ENCODE data around the gene GARS1. TPM values are rescaled to one million over a fixed set of nuclear protein-coding genes. Genes with fewer than 3 reads are reported as not detected.

Gene GARS1
- total and polyA plus RNA-seq, 2 experiments from 2014 or later: 313 to 471 TPM

GRCh38 chr7:30595436-30596013 lies 847 bp downstream of the GARS1 start:
- peaks cover 59% of the 10 kb centered on the region for H3F3A ChIP-seq (ENCODE audit: insufficient read depth)
- no peaks in the 10 kb centered on the region for H4K20me1 ChIP-seq (ENCODE audit: insufficient read depth)
- no peak for TF ChIP-seq EZH2phosphoT487 (IDR thresholded peaks at IDR 0.05; ENCODE audit: insufficient read depth, low read depth)
- no peak for TF ChIP-seq EZH2 (IDR thresholded peaks at IDR 0.05; ENCODE audit: insufficient read depth, poor library complexity, severe bottlenecking)
- peak overlapping the region; percentile 99 for H3K4me2 ChIP-seq (ENCODE audit: unreplicated experiment)
- in situ Hi-C loops (cut with MboI): no loop called here
- no peaks in the 10 kb centered on the region for H3K9me2 ChIP-seq (ENCODE audit: insufficient read depth)
- no peaks in the 10 kb centered on the region for H3K9me3 ChIP-seq (ENCODE audit: low read depth)
- peaks cover 39% of the 10 kb centered on the region for H3K36me3 ChIP-seq (ENCODE audit: low read depth)
- WGBS, 2 experiments (ENCODE audit: low coverage in 1 of 2, low lambda C conversion rate in 2 of 2, missing lambda C conversion rate in 2 of 2): 1% methylated on average over 13 of the region's 13 CpGs
- H2AFZ ChIP-seq: 0 out of 2 replicates have a peak overlapping the region, but pooled peaks have one; percentile 32
- H3K27me3 ChIP-seq (replicated peaks; ENCODE audit: insufficient read depth): no peaks in the 10 kb centered on the region
- peak overlapping the region; percentile 100 for H3K4me3 ChIP-seq
- peaks cover 97% of the 10 kb centered on the region for H3K79me2 ChIP-seq (ENCODE audit: insufficient read depth)
- DNase-seq: peak; percentile 39
- H3K9ac ChIP-seq: peak overlapping the region; percentile 100
- H3K4me1 ChIP-seq (ENCODE audit: insufficient read depth): peaks cover 19% of the 10 kb centered on the region
- peak overlapping the region; percentile 95 for H3K27ac ChIP-seq

GRCh38 chr7:30596014-30596641 lies 1.4 kb downstream of the GARS1 start:
- H3K79me2 ChIP-seq (ENCODE audit: insufficient read depth): peaks cover 98% of the 10 kb centered on the region
- no peak overlapping the region for H2AFZ ChIP-seq
- H3K9me3 ChIP-seq (ENCODE audit: low read depth): no peaks in the 10 kb centered on the region
- H3K36me3 ChIP-seq (ENCODE audit: low read depth): peaks cover 45% of the 10 kb centered on the region
- WGBS, 2 experiments (ENCODE audit: low coverage in 1 of 2, low lambda C conversion rate in 2 of 2, missing lambda C conversion rate in 2 of 2): 0 to 1% methylated on average over 14 of the region's 14 CpGs
- H3K4me3 ChIP-seq: peak overlapping the region; percentile 100
- peak; percentile 77 for DNase-seq
- no peaks in the 10 kb centered on the region for H3K9me2 ChIP-seq (ENCODE audit: insufficient read depth)
- peaks cover 62% of the 10 kb centered on the region for H3F3A ChIP-seq (ENCODE audit: insufficient read depth)
- peak overlapping the region; percentile 95 for H3K27ac ChIP-seq
- no peaks in the 10 kb centered on the region for H4K20me1 ChIP-seq (ENCODE audit: insufficient read depth)
- H3K4me1 ChIP-seq (ENCODE audit: insufficient read depth): peaks cover 19% of the 10 kb centered on the region
- peak overlapping the region; percentile 99 for H3K4me2 ChIP-seq (ENCODE audit: unreplicated experiment)
- peak overlapping the region; percentile 100 for H3K9ac ChIP-seq
- TF ChIP-seq EZH2 (IDR thresholded peaks at IDR 0.05; ENCODE audit: insufficient read depth, poor library complexity, severe bottlenecking): no peak
- TF ChIP-seq EZH2phosphoT487 (IDR thresholded peaks at IDR 0.05; ENCODE audit: insufficient read depth, low read depth): no peak
- in situ Hi-C loops (cut with MboI): no loop called here
- H3K27me3 ChIP-seq (replicated peaks; ENCODE audit: insufficient read depth): no peaks in the 10 kb centered on the region

- H3K4me1 ChIP-seq (ENCODE audit: insufficient read depth): peaks cover 19% of the 10 kb centered on the region
- peak overlapping the region; percentile 95 for H3K27ac ChIP-seq
- no peak overlapping the region for H2AFZ ChIP-seq
- peaks cover 98% of the 10 kb centered on the region for H3K79me2 ChIP-seq (ENCODE audit: insufficient read depth)
- H3K4me2 ChIP-seq (ENCODE audit: unreplicated experiment): peak overlapping the region; percentile 99
- in situ Hi-C loops (cut with MboI): no loop called here
- no peak for TF ChIP-seq EZH2phosphoT487 (IDR thresholded peaks at IDR 0.05; ENCODE audit: insufficient read depth, low read depth)
- TF ChIP-seq EZH2 (IDR thresholded peaks at IDR 0.05; ENCODE audit: insufficient read depth, poor library complexity, severe bottlenecking): no peak
- H4K20me1 ChIP-seq (ENCODE audit: insufficient read depth): peaks cover 4% of the 10 kb centered on the region; the same call in 1 of the 2 replicates
- peak; percentile 66 for DNase-seq
- H3K27me3 ChIP-seq (replicated peaks; ENCODE audit: insufficient read depth): no peaks in the 10 kb centered on the region
- H3K36me3 ChIP-seq (ENCODE audit: low read depth): peaks cover 51% of the 10 kb centered on the region
- no peaks in the 10 kb centered on the region for H3K9me3 ChIP-seq (ENCODE audit: low read depth)
- H3K9ac ChIP-seq: peak overlapping the region; percentile 100
- 9 to 15% methylated on average over 3 of the region's 3 CpGs for WGBS, 2 experiments (ENCODE audit: low coverage in 1 of 2, low lambda C conversion rate in 2 of 2, missing lambda C conversion rate in 2 of 2)
- peak overlapping the region; percentile 100 for H3K4me3 ChIP-seq
- peaks cover 67% of the 10 kb centered on the region for H3F3A ChIP-seq (ENCODE audit: insufficient read depth)
- no peaks in the 10 kb centered on the region for H3K9me2 ChIP-seq (ENCODE audit: insufficient read depth)
Observed at GRCh38 chr7:30596721-30597120, 2.0 kb downstream of the GARS1 start.

DNA sequence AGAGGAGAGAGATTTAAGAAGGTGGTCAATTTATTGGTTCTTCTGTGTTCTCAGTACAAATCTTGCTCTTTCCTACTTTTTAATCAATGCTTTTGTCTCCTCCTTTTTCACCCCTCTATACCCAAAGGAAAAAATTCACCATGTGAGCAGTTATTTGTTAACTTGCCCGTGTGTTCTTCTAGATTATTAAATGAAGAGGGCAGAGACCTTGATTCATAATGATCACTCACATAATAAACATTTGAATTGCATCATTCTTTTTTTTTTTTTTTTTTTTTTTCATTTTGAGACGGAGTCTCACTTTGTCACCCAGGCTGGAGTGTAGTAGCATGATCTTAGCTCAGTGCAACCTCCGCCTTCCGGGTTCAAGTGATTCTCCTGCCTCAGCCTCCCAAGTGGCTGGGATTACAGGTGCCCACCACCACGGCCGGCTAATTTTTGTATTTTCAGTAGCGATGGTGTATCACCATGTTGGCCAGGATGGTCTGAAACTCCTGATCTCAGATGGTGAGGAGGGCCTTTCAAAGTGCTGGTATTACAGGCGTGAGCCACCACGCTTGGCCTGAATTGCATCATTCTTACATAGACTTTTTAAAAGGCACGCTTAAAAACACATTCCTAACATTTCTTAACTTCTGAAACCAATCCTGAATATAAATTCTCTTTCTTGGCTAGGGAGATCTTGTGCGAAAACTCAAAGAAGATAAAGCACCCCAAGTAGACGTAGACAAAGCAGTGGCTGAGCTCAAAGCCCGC lies 3.6 kb downstream of the GARS1 start:
- in situ Hi-C loops (cut with MboI): no loop called here
- no peak overlapping the region for H2AFZ ChIP-seq
- H3K4me1 ChIP-seq (ENCODE audit: insufficient read depth): peaks cover 19% of the 10 kb centered on the region
- peaks cover 67% of the 10 kb centered on the region for H3K36me3 ChIP-seq (ENCODE audit: low read depth)
- peak overlapping the region; percentile 99 for H3K4me2 ChIP-seq (ENCODE audit: unreplicated experiment)
- H3K9me2 ChIP-seq (ENCODE audit: insufficient read depth): no peaks in the 10 kb centered on the region
- peak; percentile 78 for DNase-seq
- 60 to 67% methylated on average over 13 of the region's 13 CpGs for WGBS, 2 experiments (ENCODE audit: low coverage in 1 of 2, low lambda C conversion rate in 2 of 2, missing lambda C conversion rate in 2 of 2)
- peak overlapping the region; percentile 95 for H3K27ac ChIP-seq
- no peak for TF ChIP-seq EZH2phosphoT487 (IDR thresholded peaks at IDR 0.05; ENCODE audit: insufficient read depth, low read depth)
- TF ChIP-seq EZH2 (IDR thresholded peaks at IDR 0.05; ENCODE audit: insufficient read depth, poor library complexity, severe bottlenecking): no peak
- H3K79me2 ChIP-seq (ENCODE audit: insufficient read depth): peaks cover 98% of the 10 kb centered on the region
- no peaks in the 10 kb centered on the region for H3K27me3 ChIP-seq (replicated peaks; ENCODE audit: insufficient read depth)
- peak overlapping the region; percentile 100 for H3K9ac ChIP-seq
- no peaks in the 10 kb centered on the region for H3K9me3 ChIP-seq (ENCODE audit: low read depth)
- H3K4me3 ChIP-seq: peak overlapping the region; percentile 100
- peaks cover 77% of the 10 kb centered on the region for H3F3A ChIP-seq (ENCODE audit: insufficient read depth)
- peaks cover 8% of the 10 kb centered on the region; the same call in 1 of the 2 replicates for H4K20me1 ChIP-seq (ENCODE audit: insufficient read depth)
